ENCODE data around the gene CD274. TPM values are rescaled to one million over a fixed set of nuclear protein-coding genes. Genes with fewer than 3 reads are reported as not detected.

Gene CD274
- total and polyA plus RNA-seq, 3 experiments from 2014 or later, result 6.1 to 17.6 (median 13.2) TPM

GRCh38 chr9:5448016-5448415 lies 2.3 kb upstream of the CD274 start:
- peaks cover 41 to 68% (median 61%) of the 10 kb centered on the region in 3 donors for H3K4me1 Mint-ChIP-seq
- Histone ChIP-seq H3K4me1 (ENCODE audit: insufficient read depth, low read length) (peaks cover 35% of the 10 kb centered on the region), H3K4me3 (ENCODE audit: low read length) (no peak overlapping the region), H3K36me3 (ENCODE audit: insufficient read depth, low read length) (no peaks in the 10 kb centered on the region), H3K27ac (ENCODE audit: low read depth, low read length) (no peak overlapping the region), H3K27me3 (ENCODE audit: insufficient read depth, low read length, poor library complexity, severe bottlenecking) (no peaks in the 10 kb centered on the region), H3K9me3 (ENCODE audit: low read length) (no peaks in the 10 kb centered on the region)
- no peaks in the 10 kb centered on the region for H3K9me3 Mint-ChIP-seq
- ChIA-PET CTCF (no interaction called here), POLR2A (no interaction called here)
- peak overlapping the region; percentile 48 to 98 (median 71) for H3K27ac Mint-ChIP-seq
- no peak for DNase-seq
- peak overlapping the region in 6 of 7 donors; percentile 17 to 96 (median 50) for H3K4me3 Mint-ChIP-seq
- H3K27me3 Mint-ChIP-seq, result peaks cover 0 to 2% of the 10 kb centered on the region in 2 donors
- H3K36me3 Mint-ChIP-seq, result peaks cover 0 to 6% (median 0%) of the 10 kb centered on the region in 3 donors

GRCh38 chr9:5448461-5449435 lies 1.6 kb upstream of the CD274 start:
- no peaks in the 10 kb centered on the region for H3K36me3 ChIP-seq (ENCODE audit: insufficient read depth, low read length)
- Mint-ChIP-seq H3K36me3 (peaks cover 0 to 6% (median 0%) of the 10 kb centered on the region in 3 donors), H3K27ac (peak overlapping the region; percentile 92 to 99 (median 98)), H3K9me3 (no peaks in the 10 kb centered on the region), H3K27me3 (peaks cover 0 to 2% of the 10 kb centered on the region in 2 donors), H3K4me3 (peak overlapping the region; percentile 86 to 98 (median 96)), H3K4me1 (peaks cover 42 to 75% (median 69%) of the 10 kb centered on the region in 3 donors)
- H3K27ac ChIP-seq (ENCODE audit: low read depth, low read length), result no peak overlapping the region
- H3K27me3 ChIP-seq (ENCODE audit: insufficient read depth, low read length, poor library complexity, severe bottlenecking), result no peaks in the 10 kb centered on the region
- H3K9me3 ChIP-seq (ENCODE audit: low read length), result no peaks in the 10 kb centered on the region
- H3K4me3 ChIP-seq (ENCODE audit: low read length), result no peak overlapping the region
- H3K4me1 ChIP-seq (ENCODE audit: insufficient read depth, low read length), result peaks cover 42% of the 10 kb centered on the region
- ChIA-PET CTCF (interaction anchor here (1.6 to 2.8 kb wide), 7 partner anchors 10 to 386 kb away, joined by 7 to 56 read pairs (median 15); partner anchors contain the start of genes ERMP1, INSL6 and PLGRKT), POLR2A (interaction anchor here (2.0 to 2.8 kb wide), 2 partner anchors 11 to 138 kb away, joined by 18 to 33 read pairs; partner anchors contain the start of gene PLGRKT)
- no peak for DNase-seq

GRCh38 chr9:5449521-5450358 lies 602 bp upstream of the CD274 start:
- H3K27ac ChIP-seq (ENCODE audit: low read depth, low read length), result peak overlapping the region; percentile 92
- no peaks in the 10 kb centered on the region for H3K9me3 ChIP-seq (ENCODE audit: low read length)
- Mint-ChIP-seq H3K27ac (peak overlapping the region; percentile 92 to 99 (median 98)), H3K36me3 (peaks cover 0 to 6% (median 0%) of the 10 kb centered on the region in 3 donors), H3K9me3 (no peaks in the 10 kb centered on the region), H3K4me1 (peaks cover 45 to 83% (median 77%) of the 10 kb centered on the region in 3 donors), H3K27me3 (peaks cover 0 to under 1% of the 10 kb centered on the region in 2 donors), H3K4me3 (peak overlapping the region; percentile 86 to 98 (median 96))
- peak in 1 of 5 donors; percentile 21 for DNase-seq
- H3K36me3 ChIP-seq (ENCODE audit: insufficient read depth, low read length), result no peaks in the 10 kb centered on the region
- H3K27me3 ChIP-seq (ENCODE audit: insufficient read depth, low read length, poor library complexity, severe bottlenecking), result no peaks in the 10 kb centered on the region
- H3K4me1 ChIP-seq (ENCODE audit: insufficient read depth, low read length), result peaks cover 42% of the 10 kb centered on the region
- POLR2A ChIA-PET, result interaction anchor here (1.1 to 2.8 kb wide), 6 partner anchors 12 to 1923 kb away, joined by 3 to 33 read pairs (median 6); partner anchors contain the start of gene PLGRKT
- peak overlapping the region; percentile 88 for H3K4me3 ChIP-seq (ENCODE audit: low read length)
- CTCF ChIA-PET, result interaction anchor here (0.7 to 2.8 kb wide), 33 partner anchors 8 to 385 kb away, joined by 3 to 56 read pairs (median 5); partner anchors contain the start of genes ERMP1, INSL6, PLGRKT and RIC1

- Mint-ChIP-seq H3K36me3 (peaks cover 4 to 12% (median 5%) of the 10 kb centered on the region in 3 donors), H3K27me3 (no peaks in the 10 kb centered on the region), H3K9me3 (no peaks in the 10 kb centered on the region), H3K27ac (peak overlapping the region in 7 of 8 donors; percentile 7 to 83 (median 42)), H3K4me1 (peaks cover 45 to 83% (median 78%) of the 10 kb centered on the region in 3 donors), H3K4me3 (peak overlapping the region; percentile 38 to 96 (median 57))
- Histone ChIP-seq H3K4me3 (ENCODE audit: low read length) (no peak overlapping the region), H3K27ac (ENCODE audit: low read depth, low read length) (no peak overlapping the region), H3K4me1 (ENCODE audit: insufficient read depth, low read length) (peaks cover 32% of the 10 kb centered on the region), H3K27me3 (ENCODE audit: insufficient read depth, low read length, poor library complexity, severe bottlenecking) (no peaks in the 10 kb centered on the region), H3K36me3 (ENCODE audit: insufficient read depth, low read length) (no peaks in the 10 kb centered on the region), H3K9me3 (ENCODE audit: low read length) (no peaks in the 10 kb centered on the region)
- no peak for DNase-seq
- ChIA-PET CTCF (interaction anchor here (0.6 kb wide), 1 partner anchor 135 kb away, joined by 3 read pairs; no protein-coding TSS in a partner anchor), POLR2A (interaction anchor here (0.6 kb wide), 1 partner anchor 31 kb away, joined by 3 read pairs; no protein-coding TSS in a partner anchor)
These were observed 1.9 kb downstream of the CD274 start for GRCh38 chr9:5452286-5452609.

- H3K36me3 Mint-ChIP-seq, result peaks cover 7 to 20% (median 10%) of the 10 kb centered on the region in 3 donors
- Histone ChIP-seq H3K4me1 (ENCODE audit: insufficient read depth, low read length) (peaks cover 30% of the 10 kb centered on the region), H3K9me3 (ENCODE audit: low read length) (no peaks in the 10 kb centered on the region), H3K27me3 (ENCODE audit: insufficient read depth, low read length, poor library complexity, severe bottlenecking) (no peaks in the 10 kb centered on the region), H3K27ac (ENCODE audit: low read depth, low read length) (no peak overlapping the region), H3K4me3 (ENCODE audit: low read length) (no peak overlapping the region), H3K36me3 (ENCODE audit: insufficient read depth, low read length) (no peaks in the 10 kb centered on the region)
- POLR2A ChIA-PET, result no interaction called here
- peaks cover 40 to 76% (median 70%) of the 10 kb centered on the region in 3 donors for H3K4me1 Mint-ChIP-seq
- no peaks in the 10 kb centered on the region for H3K9me3 Mint-ChIP-seq
- CTCF ChIA-PET, result no interaction called here
- H3K27ac Mint-ChIP-seq, result peak overlapping the region in 1 of 8 donors; percentile 15
- DNase-seq, result no peak
- H3K4me3 Mint-ChIP-seq, result peak overlapping the region in 1 of 7 donors; percentile 6
- H3K27me3 Mint-ChIP-seq, result no peaks in the 10 kb centered on the region
These were observed 2.7 kb downstream of the CD274 start for GRCh38 chr9:5453004-5453403.

GRCh38 chr9:5453673-5454072 lies 3.3 kb downstream of the CD274 start:
- CTCF ChIA-PET, result no interaction called here

GRCh38 chr9:5455181-5455580 lies 4.8 kb downstream of the CD274 start:
- no peak overlapping the region for H3K4me3 ChIP-seq (ENCODE audit: low read length)
- POLR2A ChIA-PET, result interaction anchor here (1.0 kb wide), 1 partner anchor 267 kb away, joined by 3 read pairs; no protein-coding TSS in a partner anchor
- H3K4me3 Mint-ChIP-seq, result peak overlapping the region in 1 of 7 donors; percentile 26

More at GRCh38 chr9:5453673-5454072, 3.3 kb downstream of the CD274 start:
- no peak for DNase-seq
- no peak overlapping the region for H3K27ac ChIP-seq (ENCODE audit: low read depth, low read length)
- POLR2A ChIA-PET, result no interaction called here
- H3K4me3 ChIP-seq (ENCODE audit: low read length), result no peak overlapping the region
- H3K9me3 ChIP-seq (ENCODE audit: low read length), result no peaks in the 10 kb centered on the region
- Mint-ChIP-seq H3K9me3 (no peaks in the 10 kb centered on the region), H3K27me3 (no peaks in the 10 kb centered on the region), H3K27ac (no peak overlapping the region), H3K36me3 (peaks cover 11 to 26% (median 13%) of the 10 kb centered on the region in 3 donors), H3K4me1 (peaks cover 36 to 76% (median 65%) of the 10 kb centered on the region in 3 donors), H3K4me3 (no peak overlapping the region)
- H3K36me3 ChIP-seq (ENCODE audit: insufficient read depth, low read length), result no peaks in the 10 kb centered on the region
- peaks cover 30% of the 10 kb centered on the region for H3K4me1 ChIP-seq (ENCODE audit: insufficient read depth, low read length)
- no peaks in the 10 kb centered on the region for H3K27me3 ChIP-seq (ENCODE audit: insufficient read depth, low read length, poor library complexity, severe bottlenecking)

More at GRCh38 chr9:5455181-5455580, 4.8 kb downstream of the CD274 start:
- Histone ChIP-seq H3K27ac (ENCODE audit: low read depth, low read length) (no peak overlapping the region), H3K9me3 (ENCODE audit: low read length) (no peaks in the 10 kb centered on the region), H3K36me3 (ENCODE audit: insufficient read depth, low read length) (no peaks in the 10 kb centered on the region), H3K4me1 (ENCODE audit: insufficient read depth, low read length) (peaks cover 22% of the 10 kb centered on the region), H3K27me3 (ENCODE audit: insufficient read depth, low read length, poor library complexity, severe bottlenecking) (no peaks in the 10 kb centered on the region)
- no peaks in the 10 kb centered on the region for H3K27me3 Mint-ChIP-seq
- peaks cover 13 to 39% (median 16%) of the 10 kb centered on the region in 3 donors for H3K36me3 Mint-ChIP-seq
- H3K4me1 Mint-ChIP-seq, result peaks cover 42 to 75% (median 66%) of the 10 kb centered on the region in 3 donors
- no peaks in the 10 kb centered on the region for H3K9me3 Mint-ChIP-seq
- CTCF ChIA-PET, result interaction anchor here (1.2 kb wide), 1 partner anchor 135 kb away, joined by 3 read pairs; no protein-coding TSS in a partner anchor
- peak overlapping the region in 4 of 8 donors; percentile 0 to 81 (median 27) for H3K27ac Mint-ChIP-seq
- no peak for DNase-seq

Data from CD8-positive, alpha-beta memory T cell (primary cell).